T-helper 2 cell treated with Interferon-gamma antibody and Interleukin-4, amounts not matched to agents 5 μg/mL and 100 μg/mL, for 36 hours (primary cell): ENCODE results near the gene GIGYF1.

Experiments
- DNase-seq: peaks from one replicate; pipeline ENCODE4 v3.0.0; 2021; ENCODE audit warnings: low spot score
- H3K27ac Mint-ChIP-seq: one replicate; pipeline ENCODE4 v1.8.0; 2021; ENCODE audit warnings: mild to moderate bottlenecking, mixed read lengths
- H3K27me3 Mint-ChIP-seq: one replicate; pipeline ENCODE4 v1.8.0; 2021; ENCODE audit warnings: low read depth, mixed read lengths
- H3K36me3 Mint-ChIP-seq: one replicate; pipeline ENCODE4 v1.8.0; 2021; ENCODE audit warnings: low read depth, mixed read lengths
- H3K4me1 Mint-ChIP-seq: one replicate; pipeline ENCODE4 v1.8.0; 2021; ENCODE audit warnings: low read depth, mixed read lengths
- H3K4me3 Mint-ChIP-seq: one replicate; pipeline ENCODE4 v1.8.0; 2022; ENCODE audit warnings: mild to moderate bottlenecking, moderate library complexity, mixed read lengths
- H3K9me3 Mint-ChIP-seq: one replicate; pipeline ENCODE4 v1.8.0; 2021; ENCODE audit warnings: mixed read lengths

Gene GIGYF1

DNA sequence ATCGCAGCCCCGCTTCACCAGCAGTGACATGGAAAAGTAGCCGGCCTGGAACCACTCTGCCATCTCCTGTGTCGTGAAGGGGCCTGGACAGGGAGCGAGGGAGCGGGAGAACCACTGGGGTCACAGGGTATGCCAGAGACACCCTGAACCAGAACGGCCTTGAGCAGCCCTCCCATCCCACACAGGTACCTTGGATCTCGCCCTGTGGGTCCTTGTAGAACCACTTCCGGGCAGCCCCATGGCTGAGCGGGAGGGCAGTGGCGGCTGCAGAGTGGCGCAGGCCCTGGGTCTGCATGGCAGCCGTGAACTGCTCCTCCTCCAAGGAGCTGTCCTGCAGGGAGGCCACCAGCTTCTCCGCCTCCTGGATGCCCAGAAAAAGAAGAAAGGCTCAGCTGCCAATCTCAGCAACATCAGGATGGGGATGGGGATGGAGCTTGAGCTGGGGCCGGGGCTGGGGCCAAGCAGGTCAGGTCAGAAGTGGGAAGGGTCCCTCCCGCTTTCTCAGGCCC is 9.5 kb downstream of the GIGYF1 start:
- no peak overlapping the region for H3K4me3 Mint-ChIP-seq
- H3K27me3 Mint-ChIP-seq: no peaks in the 10 kb centered on the region
- peaks cover 10% of the 10 kb centered on the region for H3K4me1 Mint-ChIP-seq
- no peak for DNase-seq
- no peaks in the 10 kb centered on the region for H3K9me3 Mint-ChIP-seq
- H3K36me3 Mint-ChIP-seq: peaks cover 25% of the 10 kb centered on the region
- H3K27ac Mint-ChIP-seq: no peak overlapping the region

GRCh38 chr7:100683659-100684533 is 10.2 kb downstream of the GIGYF1 start:
- Mint-ChIP-seq H3K4me3 (no peak overlapping the region), H3K27me3 (no peaks in the 10 kb centered on the region), H3K36me3 (peaks cover 28% of the 10 kb centered on the region), H3K27ac (no peak overlapping the region), H3K4me1 (peaks cover 11% of the 10 kb centered on the region), H3K9me3 (no peaks in the 10 kb centered on the region)
- DNase-seq: no peak

DNA sequence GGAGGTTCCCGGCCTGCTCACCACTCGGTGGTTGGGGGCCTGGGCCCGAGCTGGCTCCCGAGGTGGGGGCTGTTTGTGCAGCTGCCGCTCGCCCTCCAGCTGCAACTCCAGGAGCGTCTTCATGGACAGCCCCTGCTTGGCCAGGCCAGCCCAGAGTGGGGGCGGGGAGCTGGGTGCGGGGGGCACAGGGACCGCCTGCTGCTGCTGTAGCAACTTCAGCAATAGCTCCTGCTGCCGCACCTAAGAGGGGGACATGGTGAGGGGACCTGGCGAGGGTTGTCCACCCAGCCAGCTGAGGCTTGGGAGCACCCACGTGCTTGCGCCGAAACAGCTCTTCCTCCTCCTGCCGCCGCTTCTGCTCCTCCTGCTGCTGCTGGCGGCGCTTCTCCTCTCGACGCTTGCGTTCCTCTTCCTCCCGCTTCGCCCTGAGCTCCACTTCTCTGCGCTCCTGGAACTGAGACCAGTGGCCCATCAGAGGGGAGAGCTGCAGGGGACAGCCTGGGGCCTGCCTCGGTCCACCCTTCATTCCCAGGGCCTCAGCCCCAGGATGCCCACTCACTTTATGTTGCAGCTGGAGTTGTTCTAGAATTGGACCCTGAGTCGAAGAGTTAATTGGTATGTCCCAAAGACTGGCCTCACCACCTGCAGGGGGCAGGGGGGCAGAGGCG is 10.9 kb downstream of the GIGYF1 start:
- H3K9me3 Mint-ChIP-seq: no peaks in the 10 kb centered on the region
- H3K4me1 Mint-ChIP-seq: peaks cover 8% of the 10 kb centered on the region
- H3K27ac Mint-ChIP-seq: no peak overlapping the region
- H3K4me3 Mint-ChIP-seq: no peak overlapping the region
- no peak for DNase-seq
- H3K27me3 Mint-ChIP-seq: no peaks in the 10 kb centered on the region
- H3K36me3 Mint-ChIP-seq: peaks cover 30% of the 10 kb centered on the region

DNA sequence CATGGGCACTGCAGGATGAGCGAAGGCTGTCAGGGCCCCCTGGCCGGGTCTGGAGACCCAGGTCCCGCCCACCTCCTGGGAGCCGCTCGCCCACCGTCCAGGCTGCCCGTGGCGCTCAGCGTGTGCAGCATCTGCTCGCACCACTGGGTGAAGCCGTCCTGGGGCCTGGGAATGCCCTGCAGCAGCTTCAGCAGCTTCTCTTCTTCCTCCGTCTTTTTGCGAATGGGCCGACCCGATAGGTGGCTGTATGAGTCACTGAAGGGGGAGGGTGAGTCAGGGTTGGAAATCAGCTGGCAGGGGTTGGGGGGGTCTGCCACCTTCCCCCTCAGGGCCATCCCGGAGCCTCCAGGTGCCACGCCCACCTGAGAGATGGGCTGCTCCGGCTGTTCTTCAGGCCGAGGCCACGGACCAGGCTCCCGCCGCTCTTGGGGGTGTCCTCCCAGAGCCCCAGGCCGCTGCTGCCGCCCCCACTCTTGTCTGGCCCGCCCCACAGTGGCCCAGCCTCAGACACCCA is 11.8 kb downstream of the GIGYF1 start:
- Mint-ChIP-seq H3K36me3 (peaks cover 36% of the 10 kb centered on the region), H3K9me3 (no peaks in the 10 kb centered on the region), H3K4me3 (no peak overlapping the region), H3K27me3 (no peaks in the 10 kb centered on the region), H3K4me1 (peaks cover 8% of the 10 kb centered on the region), H3K27ac (no peak overlapping the region)
- DNase-seq: no peak

DNA sequence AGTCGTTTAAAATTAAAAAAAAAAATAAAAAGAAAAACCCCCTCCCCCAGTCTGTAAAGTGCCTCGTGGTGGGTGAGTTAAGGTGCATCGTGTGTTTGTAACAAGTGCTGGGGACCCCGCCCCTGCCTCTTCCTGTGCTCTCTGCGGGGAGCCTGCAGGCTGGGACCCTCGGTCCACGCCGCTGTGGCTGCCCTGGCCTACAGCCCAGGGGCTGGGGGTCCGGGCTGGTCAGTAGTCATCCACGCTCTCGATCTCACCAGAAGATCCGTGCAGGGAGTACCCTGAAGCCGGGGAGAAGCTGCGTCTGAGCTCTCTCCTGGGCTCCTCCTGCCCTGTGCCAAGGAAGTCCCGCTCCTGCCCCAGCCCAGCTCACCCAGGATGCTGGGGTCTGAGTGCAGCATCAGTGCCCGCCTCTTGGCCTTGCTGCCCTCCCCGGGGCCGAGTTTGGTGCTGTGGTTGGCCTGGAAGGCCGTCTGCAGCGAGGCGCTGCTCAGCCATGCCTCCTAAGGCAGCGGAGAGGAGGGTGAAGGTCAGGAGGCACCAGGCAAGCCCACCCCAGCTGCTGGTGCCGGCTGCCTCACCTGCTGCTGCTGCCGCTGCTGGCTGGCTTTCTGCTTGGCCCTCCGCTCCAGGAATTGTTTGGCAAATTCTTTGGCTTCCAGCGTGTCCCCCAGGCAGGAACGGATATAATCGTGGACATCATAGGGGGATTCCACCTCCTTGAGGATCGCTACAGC is 12.4 kb downstream of the GIGYF1 start:
- H3K36me3 Mint-ChIP-seq: peaks cover 37% of the 10 kb centered on the region
- no peak for DNase-seq
- H3K4me3 Mint-ChIP-seq: no peak overlapping the region
- H3K27me3 Mint-ChIP-seq: no peaks in the 10 kb centered on the region
- H3K4me1 Mint-ChIP-seq: peaks cover 9% of the 10 kb centered on the region
- no peaks in the 10 kb centered on the region for H3K9me3 Mint-ChIP-seq
- H3K27ac Mint-ChIP-seq: peak overlapping the region; percentile 26

DNA sequence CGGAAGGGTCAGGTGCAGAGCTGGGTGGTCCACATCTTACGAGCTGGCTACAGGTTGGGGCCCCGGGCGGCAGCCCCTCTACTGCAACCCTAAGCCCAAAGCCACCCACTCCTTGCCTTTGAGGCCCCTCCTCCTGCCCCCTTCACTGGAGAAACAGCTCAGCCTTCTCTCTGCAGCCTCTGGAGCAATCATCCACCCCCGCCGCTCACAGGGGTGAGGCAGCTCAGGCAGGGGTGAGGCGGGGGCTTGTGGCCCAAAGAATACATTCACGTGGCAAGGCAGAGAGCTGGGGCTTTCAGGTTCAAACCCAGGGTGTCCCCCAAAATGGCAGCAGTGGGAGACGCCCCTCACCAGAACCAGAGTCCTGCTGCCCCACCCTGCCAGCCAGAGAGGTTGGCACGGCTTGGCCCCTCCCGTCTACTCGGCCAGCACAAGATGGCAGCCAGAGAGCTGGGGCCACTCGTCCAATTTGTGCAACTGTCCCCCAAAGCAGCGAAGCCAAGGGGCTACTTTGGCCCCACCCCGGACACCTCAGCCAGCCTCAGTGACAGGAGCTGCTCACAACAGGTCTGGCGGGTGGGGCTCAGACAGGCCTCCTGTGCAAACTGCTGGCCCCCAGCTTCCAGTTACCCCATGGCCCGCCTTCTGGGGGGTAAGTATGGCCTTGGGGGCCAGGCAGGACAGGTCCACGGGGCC is 13.3 kb downstream of the GIGYF1 start:
- DNase-seq: no peak
- H3K27ac Mint-ChIP-seq: peak overlapping the region; percentile 26

DNA sequence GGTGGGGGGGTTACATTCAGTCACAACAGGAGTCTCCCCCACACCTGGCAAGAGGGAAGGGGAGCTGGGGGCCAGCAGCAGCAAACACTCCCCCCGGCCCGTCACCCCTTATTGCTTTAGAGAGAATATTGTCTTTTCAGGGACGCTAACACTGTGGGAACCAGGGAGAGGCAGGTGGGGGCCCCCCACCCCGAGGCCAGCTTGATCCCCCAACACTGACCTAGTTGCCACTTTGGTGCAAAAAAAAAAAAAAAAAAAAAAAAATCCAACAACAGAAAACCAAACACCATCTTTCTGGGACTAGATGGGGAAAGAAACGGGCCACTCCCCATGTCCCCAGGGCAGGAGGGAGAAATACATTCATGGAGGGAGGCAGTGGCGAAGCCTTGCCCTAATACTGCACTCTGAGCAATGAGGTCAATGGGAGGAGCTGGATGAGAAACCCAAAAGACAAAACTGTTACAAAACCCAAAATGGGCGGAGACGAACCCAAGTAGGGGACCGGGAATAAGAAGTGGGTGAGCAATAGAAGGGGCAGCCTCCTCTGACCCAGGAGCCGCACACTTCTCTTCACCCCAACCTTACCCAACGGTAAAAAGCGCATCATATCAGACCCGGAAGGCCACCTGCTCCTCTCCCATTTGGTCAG is 14.0 kb downstream of the GIGYF1 start:
- Mint-ChIP-seq H3K27ac (peak overlapping the region; percentile 53), H3K4me1 (peaks cover 13% of the 10 kb centered on the region), H3K27me3 (no peaks in the 10 kb centered on the region), H3K4me3 (no peak overlapping the region), H3K36me3 (peaks cover 37% of the 10 kb centered on the region), H3K9me3 (no peaks in the 10 kb centered on the region)
- DNase-seq: no peak

More for the DNA sequence above, 13.3 kb downstream of the GIGYF1 start:
- Mint-ChIP-seq H3K36me3 (peaks cover 41% of the 10 kb centered on the region), H3K27me3 (no peaks in the 10 kb centered on the region), H3K9me3 (no peaks in the 10 kb centered on the region), H3K4me1 (peaks cover 13% of the 10 kb centered on the region), H3K4me3 (no peak overlapping the region)

- DNase-seq: no peak
- no peaks in the 10 kb centered on the region for H3K9me3 Mint-ChIP-seq
- H3K4me1 Mint-ChIP-seq: peaks cover 13% of the 10 kb centered on the region
- H3K4me3 Mint-ChIP-seq: no peak overlapping the region
- peaks cover 38% of the 10 kb centered on the region for H3K36me3 Mint-ChIP-seq
- no peaks in the 10 kb centered on the region for H3K27me3 Mint-ChIP-seq
- peak overlapping the region; percentile 67 for H3K27ac Mint-ChIP-seq
Measured at GRCh38 chr7:100679129-100679926, 14.7 kb downstream of the GIGYF1 start.

GRCh38 chr7:100678291-100678984 is 15.6 kb downstream of the GIGYF1 start:
- H3K9me3 Mint-ChIP-seq: no peaks in the 10 kb centered on the region
- peaks cover 13% of the 10 kb centered on the region for H3K4me1 Mint-ChIP-seq
- no peaks in the 10 kb centered on the region for H3K27me3 Mint-ChIP-seq
- peak overlapping the region; percentile 70 for H3K27ac Mint-ChIP-seq
- no peak overlapping the region for H3K4me3 Mint-ChIP-seq
- DNase-seq: no peak
- H3K36me3 Mint-ChIP-seq: peaks cover 40% of the 10 kb centered on the region

GRCh38 chr7:100677308-100678267 is 16.5 kb downstream of the GIGYF1 start:
- DNase-seq: no peak
- Mint-ChIP-seq H3K9me3 (no peaks in the 10 kb centered on the region), H3K4me3 (peak overlapping the region; percentile 60), H3K4me1 (peaks cover 13% of the 10 kb centered on the region), H3K27me3 (no peaks in the 10 kb centered on the region), H3K27ac (peak overlapping the region; percentile 75), H3K36me3 (peaks cover 37% of the 10 kb centered on the region)
